ENCODE measurements around the gene XYLB. TPM values are rescaled to one million over a fixed set of nuclear protein-coding genes. Genes with fewer than 3 reads are reported as not detected.

Gene XYLB
- total RNA-seq, 1 donor from 2014 or later: 10.2 TPM

- DNase-seq (ENCODE audit: extremely low spot score, unreplicated experiment): peak; percentile 2
- TF ChIP-seq CTCF (conservative IDR thresholded peaks at IDR 0.05): no peak
- Mint-ChIP-seq H3K4me3 (no peak overlapping the region), H3K36me3 (peaks cover 14% of the 10 kb centered on the region), H3K27ac (no peak overlapping the region), H3K9me3 (no peaks in the 10 kb centered on the region), H3K27me3 (no peaks in the 10 kb centered on the region), H3K4me1 (ENCODE audit: unreplicated experiment) (no peaks in the 10 kb centered on the region)
Observed at GRCh38 chr3:38349684-38350359, 3.2 kb downstream of the XYLB start.

GRCh38 chr3:38353151-38353550 lies 6.6 kb downstream of the XYLB start:
- Mint-ChIP-seq H3K27me3 (no peaks in the 10 kb centered on the region), H3K9me3 (no peaks in the 10 kb centered on the region), H3K27ac (no peak overlapping the region), H3K36me3 (peaks cover 18% of the 10 kb centered on the region), H3K4me1 (ENCODE audit: unreplicated experiment) (no peaks in the 10 kb centered on the region), H3K4me3 (no peak overlapping the region)
- no peak for TF ChIP-seq CTCF (conservative IDR thresholded peaks at IDR 0.05)
- no peak for DNase-seq (ENCODE audit: extremely low spot score, unreplicated experiment)

- H3K4me1 Mint-ChIP-seq (ENCODE audit: unreplicated experiment): no peaks in the 10 kb centered on the region
- peak; percentile 20 for DNase-seq (ENCODE audit: extremely low spot score, unreplicated experiment)
- no peak for TF ChIP-seq CTCF (conservative IDR thresholded peaks at IDR 0.05)
- H3K27me3 Mint-ChIP-seq: no peaks in the 10 kb centered on the region
- H3K9me3 Mint-ChIP-seq: no peaks in the 10 kb centered on the region
- no peak overlapping the region for H3K4me3 Mint-ChIP-seq
- peaks cover 18% of the 10 kb centered on the region for H3K36me3 Mint-ChIP-seq
- H3K27ac Mint-ChIP-seq: no peak overlapping the region
Observed at GRCh38 chr3:38354588-38355330, 8.2 kb downstream of the XYLB start.

GRCh38 chr3:38359038-38359437 lies 12.5 kb downstream of the XYLB start:
- TF ChIP-seq CTCF (conservative IDR thresholded peaks at IDR 0.05): no peak
- no peaks in the 10 kb centered on the region for H3K9me3 Mint-ChIP-seq
- H3K27ac Mint-ChIP-seq: no peak overlapping the region
- H3K4me3 Mint-ChIP-seq: no peak overlapping the region
- no peak for DNase-seq (ENCODE audit: extremely low spot score, unreplicated experiment)
- H3K27me3 Mint-ChIP-seq: no peaks in the 10 kb centered on the region
- no peaks in the 10 kb centered on the region for H3K4me1 Mint-ChIP-seq (ENCODE audit: unreplicated experiment)
- peaks cover 11% of the 10 kb centered on the region for H3K36me3 Mint-ChIP-seq

GRCh38 chr3:38360345-38360744 lies 13.8 kb downstream of the XYLB start:
- Mint-ChIP-seq H3K4me1 (ENCODE audit: unreplicated experiment) (no peaks in the 10 kb centered on the region), H3K36me3 (peaks cover 13% of the 10 kb centered on the region), H3K4me3 (no peak overlapping the region), H3K27ac (no peak overlapping the region), H3K27me3 (no peaks in the 10 kb centered on the region), H3K9me3 (no peaks in the 10 kb centered on the region)
- no peak for DNase-seq (ENCODE audit: extremely low spot score, unreplicated experiment)
- TF ChIP-seq CTCF (conservative IDR thresholded peaks at IDR 0.05): no peak

Measured in type B pancreatic cell (in vitro differentiated cells).